ENCODE measurements around the gene SHMT2. TPM values are rescaled to one million over a fixed set of nuclear protein-coding genes. Genes with fewer than 3 reads are reported as not detected.

The SHMT2 gene
- total and polyA plus RNA-seq, 3 donors from 2014 or later: 24.8 to 33.9 (median 25.9) TPM

DNA sequence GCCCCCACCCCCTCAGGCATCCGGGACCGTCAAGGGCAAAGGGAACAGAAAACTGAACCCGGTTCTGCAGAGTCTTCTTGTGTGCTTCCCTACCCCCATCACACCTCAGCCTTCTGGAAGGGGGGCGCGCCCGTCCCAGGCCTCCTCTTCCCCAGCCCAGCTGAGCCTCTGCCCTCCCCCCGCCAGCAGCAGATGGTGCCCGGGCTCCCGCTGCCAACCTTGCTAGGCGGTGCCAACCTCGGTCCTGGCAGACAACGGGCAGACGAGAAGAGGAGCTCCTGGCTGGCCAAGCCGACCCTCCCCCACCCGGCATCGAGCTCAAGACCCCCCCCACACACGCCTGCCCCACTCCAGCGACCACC, 12.8 kb downstream of the SHMT2 start:
- Histone ChIP-seq H3K4me1 (peaks cover 34% of the 10 kb centered on the region), H3K27me3 (no peaks in the 10 kb centered on the region), H3K9me3 (no peaks in the 10 kb centered on the region), H3K27ac (no peak overlapping the region), H3K36me3 (ENCODE audit: low read depth, missing control alignments) (no peaks in the 10 kb centered on the region), H3K4me3 (peak overlapping the region in 1 of 2 donors; percentile 31)
- intact Hi-C loops (cut with DNase I; ENCODE audit: low total_unique reads): no loop called here
- TF ChIP-seq CTCF (IDR thresholded peaks at IDR 0.05): no peak
- no peak for TF ChIP-seq POLR2A (IDR thresholded peaks at IDR 0.05)
- DNase-seq: no peak
- 5 to 6% methylated on average over 4 to 18 of the region's 18 CpGs for WGBS, 2 donors

DNA sequence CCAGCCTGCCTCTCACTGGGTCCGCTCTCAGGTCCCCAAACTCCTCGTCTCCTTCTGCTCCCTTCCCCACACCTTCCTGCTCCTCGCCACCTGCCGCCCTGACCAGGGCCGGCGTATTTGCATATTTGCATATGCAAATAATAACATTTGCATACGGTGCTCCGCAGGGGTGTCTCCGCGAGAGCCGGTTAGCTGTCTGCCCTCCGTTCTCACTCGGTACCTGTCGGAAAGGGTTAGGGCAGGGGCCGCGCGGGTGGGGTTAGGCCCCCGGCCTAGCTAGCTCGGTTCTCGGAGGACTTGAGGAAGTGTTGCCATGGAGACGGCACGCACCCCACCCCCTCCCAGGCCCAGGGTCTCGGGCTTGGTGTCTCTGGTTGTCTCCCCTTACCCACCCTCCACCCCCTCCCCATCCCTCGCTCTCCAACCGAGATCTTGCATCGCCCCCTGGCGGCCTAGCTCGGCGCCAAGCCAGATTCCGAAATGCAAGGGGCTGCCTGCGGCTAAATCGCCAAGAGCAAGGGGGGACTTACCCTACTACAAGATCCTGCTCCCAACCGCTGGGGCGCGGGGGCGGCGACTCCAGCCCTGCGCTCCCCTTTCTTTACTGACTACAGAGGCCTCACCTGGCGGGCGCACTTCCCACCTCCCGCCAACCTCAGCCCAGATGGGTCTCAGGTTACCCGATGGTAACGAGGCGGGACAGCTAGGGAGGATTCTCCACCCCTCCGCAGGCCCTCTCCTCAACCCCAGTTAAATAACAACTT, 13.4 kb downstream of the SHMT2 start:
- TF ChIP-seq POLR2A (IDR thresholded peaks at IDR 0.05) (no peak), CTCF (IDR thresholded peaks at IDR 0.05) (peak; percentile 18 to 53 (median 51))
- H3K4me3 ChIP-seq: peak overlapping the region; percentile 31 to 40
- peak; percentile 65 for DNase-seq
- intact Hi-C loops (cut with DNase I; ENCODE audit: low total_unique reads): no loop called here
- H3K4me1 ChIP-seq: peaks cover 33% of the 10 kb centered on the region
- no peaks in the 10 kb centered on the region for H3K36me3 ChIP-seq (ENCODE audit: low read depth, missing control alignments)
- no peak overlapping the region for H3K27ac ChIP-seq
- WGBS, 2 donors: 4 to 8% methylated on average over 15 to 41 of the region's 45 CpGs
- H3K27me3 ChIP-seq: no peaks in the 10 kb centered on the region
- H3K9me3 ChIP-seq: no peaks in the 10 kb centered on the region

DNA sequence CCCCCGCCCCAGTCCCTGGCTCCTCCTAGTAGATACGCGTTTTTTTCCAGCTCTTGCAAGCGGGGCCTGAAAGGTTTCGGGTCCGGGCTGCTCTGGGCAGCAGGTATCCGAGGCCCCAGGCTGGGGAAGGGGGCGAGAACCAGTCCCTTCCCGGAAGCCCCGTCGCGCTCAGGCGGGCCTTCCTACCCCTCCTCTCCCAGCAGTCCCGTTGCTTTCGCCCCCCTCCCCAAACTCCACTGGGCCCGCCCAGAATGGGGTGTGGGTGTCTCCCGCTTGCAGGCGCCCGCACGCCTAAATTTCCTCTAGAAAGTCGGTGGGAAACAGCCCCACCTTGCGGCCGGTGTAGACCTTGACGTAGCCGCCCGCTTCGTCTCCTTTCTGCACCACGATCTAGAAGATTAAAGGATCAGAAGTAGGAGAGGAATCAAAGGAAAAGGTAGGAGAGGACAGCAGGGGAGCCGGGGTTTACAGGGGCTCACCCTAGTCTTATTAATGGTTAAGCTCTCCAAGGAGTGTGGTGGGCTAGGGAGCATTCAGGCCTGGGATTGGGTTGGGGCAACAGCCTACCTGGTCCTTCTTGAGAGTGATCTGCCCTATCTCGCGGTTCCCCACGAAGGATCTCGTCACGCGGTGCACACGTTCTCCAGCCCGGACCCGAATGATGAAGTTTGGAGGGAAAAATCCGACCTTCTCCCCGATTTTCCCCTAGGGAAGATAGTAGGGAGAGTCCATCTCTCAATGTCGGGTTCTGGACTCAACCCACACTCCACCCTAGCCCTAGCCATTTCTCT, 14.2 kb downstream of the SHMT2 start:
- Histone ChIP-seq H3K4me1 (peaks cover 25% of the 10 kb centered on the region), H3K27ac (no peak overlapping the region), H3K27me3 (no peaks in the 10 kb centered on the region), H3K4me3 (peak overlapping the region; percentile 31 to 40), H3K9me3 (no peaks in the 10 kb centered on the region), H3K36me3 (ENCODE audit: low read depth, missing control alignments) (no peaks in the 10 kb centered on the region)
- TF ChIP-seq CTCF (IDR thresholded peaks at IDR 0.05): peak; percentile 54 to 62 (median 59)
- TF ChIP-seq POLR2A (IDR thresholded peaks at IDR 0.05): no peak
- peak; percentile 76 for DNase-seq
- 12 to 16% methylated on average over 34 to 41 of the region's 41 CpGs for WGBS, 2 donors
- intact Hi-C loops (cut with DNase I; ENCODE audit: low total_unique reads): no loop called here

GRCh38 chr12:57244312-57244696, 14.8 kb downstream of the SHMT2 start:
- intact Hi-C loops (cut with DNase I; ENCODE audit: low total_unique reads): no loop called here
- no peaks in the 10 kb centered on the region for H3K27me3 ChIP-seq
- TF ChIP-seq CTCF (IDR thresholded peaks at IDR 0.05) (no peak), POLR2A (IDR thresholded peaks at IDR 0.05) (no peak)

More at GRCh38 chr12:57244312-57244696, 14.8 kb downstream of the SHMT2 start:
- WGBS, 2 donors: 53 to 62% methylated on average over 6 of the region's 6 CpGs
- H3K36me3 ChIP-seq (ENCODE audit: low read depth, missing control alignments): no peaks in the 10 kb centered on the region
- H3K4me3 ChIP-seq: no peak overlapping the region
- no peaks in the 10 kb centered on the region for H3K9me3 ChIP-seq
- no peak for DNase-seq
- peaks cover 23% of the 10 kb centered on the region for H3K4me1 ChIP-seq
- no peak overlapping the region for H3K27ac ChIP-seq
